Mammary epithelial cell (primary cell): ENCODE data around the gene GLB1L2.

Experiments used
- CTCF ChIP-seq, 2 donors: IDR thresholded peaks in 1 of 2; conservative IDR thresholded peaks in 1 of 2; 2 replicates each; pipeline ENCODE4 v1.5.1; 2011 to 2012; ENCODE audit warnings: inconsistent platforms in 2 of 2, low read length in 2 of 2, mild to moderate bottlenecking in 2 of 2, control low read depth in 1 of 2, low read depth in 1 of 2; ENCODE audit not compliant: insufficient read depth in 1 of 2; ENCODE audit errors: extremely low read depth in 1 of 2
- EZH2 ChIP-seq: IDR thresholded peaks from 2 replicates; pipeline ENCODE4 v1.6.1; 2012; ENCODE audit warnings: low read length, inconsistent platforms, borderline replicate concordance

GRCh38 chr11:134357545-134357839 is 25.7 kb downstream of the GLB1L2 start:
- no peak for TF ChIP-seq CTCF (conservative IDR thresholded peaks at IDR 0.05 in 1 of 2, IDR thresholded peaks at IDR 0.05 in 1 of 2; ENCODE audit: extremely low read depth in 1 of 2, insufficient read depth in 1 of 2, low read depth in 1 of 2, low read length in 2 of 2)
- no peak for TF ChIP-seq EZH2
